Brain microvascular endothelial cell (primary cell): Measurements from ENCODE around the gene PDE6B.

Experiments
- DNase-seq: peaks from one replicate; pipeline ENCODE4 v3.0.0-alpha.2; 2020
- H3K27ac ChIP-seq: fragments of 250-450 bp; sonication (Bioruptor Pico); 2 replicates; pipeline ENCODE4 v1.5.1; 2020; ENCODE audit warnings: mild to moderate bottlenecking, moderate library complexity
- H3K27me3 ChIP-seq: fragments of 250-450 bp; sonication (Bioruptor Pico); replicated peaks from 2 replicates; pipeline ENCODE4 v1.5.1; 2020; ENCODE audit warnings: mild to moderate bottlenecking
- H3K36me3 ChIP-seq: fragments of 250-450 bp; sonication (Bioruptor Pico); replicated peaks from 2 replicates; pipeline ENCODE4 v1.5.1; 2020; ENCODE audit warnings: mild to moderate bottlenecking
- H3K4me3 ChIP-seq: 2 replicates; pipeline ENCODE4 v1.5.1; 2011; ENCODE audit warnings: low read depth, mild to moderate bottlenecking, control low read depth, low read length, moderate library complexity
- CTCF ChIP-seq: IDR thresholded peaks from 2 replicates; pipeline ENCODE4 v1.5.1; 2011; ENCODE audit warnings: low read depth, mild to moderate bottlenecking, moderate library complexity, low read length, control low read depth, inconsistent platforms; ENCODE audit errors: missing control alignments
- in situ Hi-C: cut with HindIII; loops from 2 replicates; pipeline ENCODE4 v1.10.0; 2017; ENCODE audit warnings: low sequenced_read_pairs, low pct_ligation_motif_present

Gene PDE6B

GRCh38 chr4:578451-579443 lies 46.6 kb upstream of the PDE6B start:
- TF ChIP-seq CTCF, result no peak
- in situ Hi-C loops, result no loop called here
- no peak for DNase-seq
- Histone ChIP-seq H3K27me3 (peaks cover 51% of the 10 kb centered on the region), H3K27ac (no peak overlapping the region), H3K36me3 (no peaks in the 10 kb centered on the region), H3K4me3 (no peak overlapping the region)

- H3K4me3 ChIP-seq, result no peak overlapping the region
- H3K36me3 ChIP-seq, result no peaks in the 10 kb centered on the region
- no peak overlapping the region for H3K27ac ChIP-seq
- no peak for DNase-seq
- H3K27me3 ChIP-seq, result peaks cover 44% of the 10 kb centered on the region
- no peak for TF ChIP-seq CTCF
- in situ Hi-C loops, result no loop called here
These were observed 45.7 kb upstream of the PDE6B start for GRCh38 chr4:579543-580175.

- in situ Hi-C loops, result no loop called here
- peaks cover 36% of the 10 kb centered on the region for H3K27me3 ChIP-seq
- no peak for DNase-seq
- no peak overlapping the region for H3K4me3 ChIP-seq
- H3K36me3 ChIP-seq, result no peaks in the 10 kb centered on the region
- no peak overlapping the region for H3K27ac ChIP-seq
- no peak for TF ChIP-seq CTCF
These were observed 44.2 kb upstream of the PDE6B start for GRCh38 chr4:581181-581580.

GRCh38 chr4:581753-582361 lies 43.5 kb upstream of the PDE6B start:
- Histone ChIP-seq H3K27me3 (peaks cover 33% of the 10 kb centered on the region), H3K36me3 (no peaks in the 10 kb centered on the region), H3K27ac (no peak overlapping the region), H3K4me3 (no peak overlapping the region)
- no peak for DNase-seq
- in situ Hi-C loops, result no loop called here
- no peak for TF ChIP-seq CTCF

- in situ Hi-C loops, result no loop called here
- no peak for TF ChIP-seq CTCF
- no peak overlapping the region for H3K4me3 ChIP-seq
- no peaks in the 10 kb centered on the region for H3K36me3 ChIP-seq
- H3K27me3 ChIP-seq, result peaks cover 15% of the 10 kb centered on the region
- DNase-seq, result no peak
- no peak overlapping the region for H3K27ac ChIP-seq
These were observed 41.6 kb upstream of the PDE6B start for GRCh38 chr4:583820-584219.
